ENCODE results near the gene PKLR.
"Not testable (repeated sequence)": the region's sequence is repeated elsewhere in the genome, so short reads cannot be mapped to it uniquely, and the experiment has no call there.

Gene PKLR

GRCh38 chr1:155301342-155301841, at the start of gene PKLR:
Gene PKLR, minus strand, starts transcription at chr1:155301438. Its CDS starts 43 bp downstream, at chr1:155301395.
- DNase-seq (ENCODE audit: low read depth) = no peak

GRCh38 chr1:155342842-155343241, 41.6 kb upstream of the PKLR start:
- no peak for DNase-seq (ENCODE audit: low read depth)

- DNase-seq (ENCODE audit: low read depth) = no peak
Observed at GRCh38 chr1:155339515-155340097, 38.4 kb upstream of the PKLR start.

GRCh38 chr1:155334962-155335361, 33.7 kb upstream of the PKLR start:
- no peak for DNase-seq (ENCODE audit: low read depth)

- DNase-seq (ENCODE audit: low read depth) = no peak
Observed at GRCh38 chr1:155329980-155330598, 28.9 kb upstream of the PKLR start.

- not testable (repeated sequence) for DNase-seq (ENCODE audit: low read depth)
Observed at GRCh38 chr1:155328856-155329255, 27.6 kb upstream of the PKLR start.

GRCh38 chr1:155327981-155328380, 26.7 kb upstream of the PKLR start:
- no peak for DNase-seq (ENCODE audit: low read depth)

GRCh38 chr1:155326631-155327037, 25.4 kb upstream of the PKLR start:
- DNase-seq (ENCODE audit: low read depth) = no peak

GRCh38 chr1:155326020-155326526, 24.8 kb upstream of the PKLR start:
- no peak for DNase-seq (ENCODE audit: low read depth)

- DNase-seq (ENCODE audit: low read depth) = no peak
Observed at GRCh38 chr1:155325603-155325893, 24.3 kb upstream of the PKLR start.

GRCh38 chr1:155324717-155325602, 23.7 kb upstream of the PKLR start:
- peak; percentile 24 for DNase-seq (ENCODE audit: low read depth)

- peak; percentile 95 for DNase-seq (ENCODE audit: low read depth)
Observed at GRCh38 chr1:155324037-155324716, 22.9 kb upstream of the PKLR start.

- DNase-seq (ENCODE audit: low read depth) = peak; percentile 93
Observed at GRCh38 chr1:155323729-155324036, 22.4 kb upstream of the PKLR start.

- peak; percentile 95 for DNase-seq (ENCODE audit: low read depth)
Observed at GRCh38 chr1:155322953-155323728, 21.9 kb upstream of the PKLR start.

GRCh38 chr1:155322571-155322952, 21.3 kb upstream of the PKLR start:
- DNase-seq (ENCODE audit: low read depth) = no peak

GRCh38 chr1:155321639-155322503, 20.6 kb upstream of the PKLR start:
- DNase-seq (ENCODE audit: low read depth) = no peak

- DNase-seq (ENCODE audit: low read depth) = peak; percentile 43
Observed at GRCh38 chr1:155320661-155321617, 19.7 kb upstream of the PKLR start, which contains the start of gene RUSC1. Gene RUSC1, plus strand, starts transcription at chr1:155320894. Its CDS starts 880 bp downstream, at chr1:155321774.

GRCh38 chr1:155320252-155320651, 19.0 kb upstream of the PKLR start:
- no peak for DNase-seq (ENCODE audit: low read depth)

GRCh38 chr1:155319536-155319935, 18.3 kb upstream of the PKLR start:
- DNase-seq (ENCODE audit: low read depth) = no peak
